Measurements from ENCODE around the gene GABBR1.

Gene GABBR1

DNA sequence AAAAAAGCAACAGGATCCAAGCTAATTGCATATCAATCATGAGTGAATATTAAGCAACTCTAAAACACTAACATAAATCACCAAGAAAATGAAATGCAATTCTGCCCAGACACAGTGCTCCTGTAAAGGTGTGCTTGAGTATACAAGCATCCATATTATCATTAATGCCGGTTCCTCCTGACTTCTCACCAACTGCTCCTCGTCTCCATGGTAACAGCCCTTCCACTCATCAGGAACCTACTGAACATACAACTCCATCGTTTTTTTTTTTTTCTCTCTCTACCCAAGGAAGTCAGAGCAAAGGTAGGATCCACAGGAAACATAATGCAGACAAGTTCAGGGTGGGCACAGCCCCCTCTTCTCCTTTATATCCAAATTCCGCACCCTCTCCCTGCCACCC is 12.4 kb downstream of the GABBR1 start:
- TF ChIP-seq, protein P1, sequence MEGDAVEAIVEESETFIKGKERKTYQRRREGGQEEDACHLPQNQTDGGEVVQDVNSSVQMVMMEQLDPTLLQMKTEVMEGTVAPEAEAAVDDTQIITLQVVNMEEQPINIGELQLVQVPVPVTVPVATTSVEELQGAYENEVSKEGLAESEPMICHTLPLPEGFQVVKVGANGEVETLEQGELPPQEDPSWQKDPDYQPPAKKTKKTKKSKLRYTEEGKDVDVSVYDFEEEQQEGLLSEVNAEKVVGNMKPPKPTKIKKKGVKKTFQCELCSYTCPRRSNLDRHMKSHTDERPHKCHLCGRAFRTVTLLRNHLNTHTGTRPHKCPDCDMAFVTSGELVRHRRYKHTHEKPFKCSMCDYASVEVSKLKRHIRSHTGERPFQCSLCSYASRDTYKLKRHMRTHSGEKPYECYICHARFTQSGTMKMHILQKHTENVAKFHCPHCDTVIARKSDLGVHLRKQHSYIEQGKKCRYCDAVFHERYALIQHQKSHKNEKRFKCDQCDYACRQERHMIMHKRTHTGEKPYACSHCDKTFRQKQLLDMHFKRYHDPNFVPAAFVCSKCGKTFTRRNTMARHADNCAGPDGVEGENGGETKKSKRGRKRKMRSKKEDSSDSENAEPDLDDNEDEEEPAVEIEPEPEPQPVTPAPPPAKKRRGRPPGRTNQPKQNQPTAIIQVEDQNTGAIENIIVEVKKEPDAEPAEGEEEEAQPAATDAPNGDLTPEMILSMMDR (IDR thresholded peaks at IDR 0.05; ENCODE audit: unreplicated experiment in 3 of 3): no peak
- peaks cover 65% of the 10 kb centered on the region for H3K36me3 Mint-ChIP-seq (ENCODE audit: low read depth)
- H3K27ac Mint-ChIP-seq: no peak overlapping the region
- no peaks in the 10 kb centered on the region for H3K27me3 Mint-ChIP-seq (ENCODE audit: low read depth)
- peaks cover 17% of the 10 kb centered on the region for H3K4me1 Mint-ChIP-seq
- no peaks in the 10 kb centered on the region for H3K9me3 Mint-ChIP-seq
- no peak overlapping the region for H3K4me3 Mint-ChIP-seq

- H3K4me1 Mint-ChIP-seq: peaks cover 11% of the 10 kb centered on the region
- TF ChIP-seq, protein P1 (IDR thresholded peaks at IDR 0.05; ENCODE audit: unreplicated experiment in 3 of 3): no peak
- H3K27ac Mint-ChIP-seq: no peak overlapping the region
Measured at GRCh38 chr6:29619578-29620160, 13.3 kb downstream of the GABBR1 start.

GRCh38 chr6:29617782-29618554 is 15.0 kb downstream of the GABBR1 start:
- Mint-ChIP-seq H3K27me3 (ENCODE audit: low read depth) (no peaks in the 10 kb centered on the region), H3K4me1 (peaks cover 11% of the 10 kb centered on the region), H3K36me3 (ENCODE audit: low read depth) (peaks cover 70% of the 10 kb centered on the region), H3K9me3 (no peaks in the 10 kb centered on the region), H3K27ac (no peak overlapping the region), H3K4me3 (no peak overlapping the region)
- TF ChIP-seq, protein P1 (IDR thresholded peaks at IDR 0.05; ENCODE audit: unreplicated experiment in 3 of 3): no peak

More at GRCh38 chr6:29619578-29620160, 13.3 kb downstream of the GABBR1 start:
- H3K36me3 Mint-ChIP-seq (ENCODE audit: low read depth): peaks cover 67% of the 10 kb centered on the region
- H3K27me3 Mint-ChIP-seq (ENCODE audit: low read depth): no peaks in the 10 kb centered on the region
- H3K4me3 Mint-ChIP-seq: no peak overlapping the region
- H3K9me3 Mint-ChIP-seq: no peaks in the 10 kb centered on the region

DNA sequence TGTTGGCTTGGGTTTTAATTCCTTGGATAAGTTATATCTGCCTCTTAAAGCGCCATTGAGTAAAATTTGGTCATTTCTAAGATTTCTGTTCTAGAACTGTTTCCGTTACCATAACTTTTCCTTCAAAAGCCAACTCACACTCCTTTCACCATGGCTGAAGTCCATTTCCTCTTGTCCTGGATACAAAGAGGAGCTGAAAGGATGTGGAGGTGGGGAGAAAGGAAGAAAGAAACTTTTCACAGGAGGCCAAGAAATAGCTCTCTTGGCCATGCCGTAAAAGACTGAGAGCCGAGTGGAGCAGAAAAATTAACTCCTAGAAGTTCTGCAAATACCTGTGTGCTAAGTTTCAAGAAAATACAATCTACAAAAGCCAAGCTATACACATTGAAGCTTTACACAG is 21.6 kb downstream of the GABBR1 start:
- H3K27me3 Mint-ChIP-seq (ENCODE audit: low read depth): no peaks in the 10 kb centered on the region
- TF ChIP-seq, protein P1 (IDR thresholded peaks at IDR 0.05; ENCODE audit: unreplicated experiment in 3 of 3): no peak
- no peak overlapping the region for H3K27ac Mint-ChIP-seq
- no peaks in the 10 kb centered on the region for H3K9me3 Mint-ChIP-seq
- peaks cover 66% of the 10 kb centered on the region for H3K36me3 Mint-ChIP-seq (ENCODE audit: low read depth)
- no peak overlapping the region for H3K4me3 Mint-ChIP-seq
- H3K4me1 Mint-ChIP-seq: peaks cover 8% of the 10 kb centered on the region

DNA sequence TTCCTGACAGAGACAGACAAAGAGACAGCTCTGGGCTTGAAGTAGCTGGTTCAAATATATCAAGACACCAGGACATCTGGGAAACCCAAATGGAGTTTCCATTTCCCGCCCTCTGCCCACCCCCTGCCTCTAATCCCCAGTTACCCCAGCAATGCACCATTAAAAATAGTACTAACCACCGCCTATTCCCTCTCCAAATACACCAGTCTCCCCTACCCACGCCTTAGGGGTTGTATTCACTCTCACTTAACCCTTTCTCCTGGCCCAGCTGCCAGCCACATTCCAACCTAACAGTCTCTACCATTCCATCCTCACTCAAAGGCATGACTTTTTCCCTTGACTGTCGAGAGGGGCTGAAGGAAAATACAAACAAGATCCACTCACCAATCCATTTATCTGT is 22.4 kb downstream of the GABBR1 start:
- H3K9me3 Mint-ChIP-seq: no peaks in the 10 kb centered on the region
- no peaks in the 10 kb centered on the region for H3K27me3 Mint-ChIP-seq (ENCODE audit: low read depth)
- TF ChIP-seq, protein P1 (IDR thresholded peaks at IDR 0.05; ENCODE audit: unreplicated experiment in 3 of 3): no peak
- H3K4me3 Mint-ChIP-seq: no peak overlapping the region
- no peak overlapping the region for H3K27ac Mint-ChIP-seq
- peaks cover 75% of the 10 kb centered on the region for H3K36me3 Mint-ChIP-seq (ENCODE audit: low read depth)
- peaks cover 8% of the 10 kb centered on the region for H3K4me1 Mint-ChIP-seq

DNA sequence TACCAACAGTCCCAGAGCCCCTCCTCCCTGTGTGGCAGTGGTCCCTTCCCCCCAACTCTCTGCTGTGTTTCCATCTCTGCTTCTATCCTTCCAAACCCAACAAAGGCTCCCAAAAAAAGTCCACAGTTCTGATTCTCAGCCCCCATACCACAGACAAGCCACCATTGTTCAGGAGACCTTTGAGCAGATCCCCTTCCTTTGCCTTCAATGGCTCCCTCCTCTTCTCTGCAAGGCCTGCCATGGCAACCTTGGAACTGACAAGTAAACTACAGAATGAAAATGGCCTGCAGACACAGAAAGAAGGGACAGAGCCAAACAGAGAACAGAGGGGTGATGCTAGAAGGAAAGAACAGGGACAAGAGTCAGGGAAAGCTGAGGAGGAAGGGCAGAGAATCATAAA is 24.9 kb downstream of the GABBR1 start:
- no peaks in the 10 kb centered on the region for H3K27me3 Mint-ChIP-seq (ENCODE audit: low read depth)
- TF ChIP-seq, protein P1 (IDR thresholded peaks at IDR 0.05; ENCODE audit: unreplicated experiment in 3 of 3): no peak
- H3K4me1 Mint-ChIP-seq: peaks cover 9% of the 10 kb centered on the region
- H3K27ac Mint-ChIP-seq: no peak overlapping the region
- H3K36me3 Mint-ChIP-seq (ENCODE audit: low read depth): peaks cover 76% of the 10 kb centered on the region
- H3K4me3 Mint-ChIP-seq: no peak overlapping the region
- no peaks in the 10 kb centered on the region for H3K9me3 Mint-ChIP-seq

Measured in nephron (organoid).